Endodermal cell (in vitro differentiated cells): ENCODE measurements around the gene C16orf74. TPM values are rescaled to one million over a fixed set of nuclear protein-coding genes. Genes with fewer than 3 reads are reported as not detected.

Source experiments
- DNase-seq: peaks from one replicate; pipeline ENCODE4 v3.0.0-alpha.2; 2017
- H3K27ac ChIP-seq: 2 replicates; pipeline ENCODE4 v1.5.1; 2013; ENCODE audit warnings: mild to moderate bottlenecking, low read depth, low read length, moderate library complexity
- H3K27me3 ChIP-seq: 2 replicates; pipeline ENCODE4 v1.6.1; 2013; ENCODE audit warnings: mild to moderate bottlenecking, low read length, moderate library complexity; ENCODE audit not compliant: insufficient read depth, control insufficient read depth, poor library complexity, severe bottlenecking
- H3K36me3 ChIP-seq: 2 replicates; pipeline ENCODE4 v1.7.0; 2013; ENCODE audit warnings: mild to moderate bottlenecking, low read length, moderate library complexity; ENCODE audit not compliant: control insufficient read depth, insufficient read depth
- H3K4me1 ChIP-seq: one replicate; pipeline ENCODE4 v1.7.0; 2013; ENCODE audit warnings: low read length; ENCODE audit not compliant: control insufficient read depth, insufficient read depth
- H3K4me3 ChIP-seq: 2 replicates; pipeline ENCODE4 v1.5.1; 2013; ENCODE audit warnings: mild to moderate bottlenecking, low read length, moderate library complexity
- H3K9ac ChIP-seq: 2 replicates; pipeline ENCODE4 v1.6.1; 2013; ENCODE audit warnings: mild to moderate bottlenecking, low read length, moderate library complexity; ENCODE audit not compliant: poor library complexity, severe bottlenecking; ENCODE audit errors: extremely low read depth
- H3K9me3 ChIP-seq: 2 replicates; pipeline ENCODE4 v1.6.1; 2013; ENCODE audit warnings: mild to moderate bottlenecking, low read length, moderate library complexity; ENCODE audit not compliant: control insufficient read depth
- H3K27ac Mint-ChIP-seq: 2 replicates; pipeline ENCODE4 v1.8.0; 2020; ENCODE audit warnings: mixed read lengths
- H3K27me3 Mint-ChIP-seq: 2 replicates; pipeline ENCODE4 v1.8.0; 2021; ENCODE audit warnings: mild to moderate bottlenecking, mixed read lengths; ENCODE audit not compliant: insufficient read depth
- H3K36me3 Mint-ChIP-seq: 2 replicates; pipeline ENCODE4 v1.8.0; 2020; ENCODE audit warnings: low read depth, mixed read lengths
- H3K4me1 Mint-ChIP-seq: 2 replicates; pipeline ENCODE4 v1.8.0; 2020; ENCODE audit warnings: mixed read lengths
- H3K4me3 Mint-ChIP-seq: 2 replicates; pipeline ENCODE4 v1.8.0; 2020; ENCODE audit warnings: mild to moderate bottlenecking, moderate library complexity, mixed read lengths
- H3K9me3 Mint-ChIP-seq: 2 replicates; pipeline ENCODE4 v1.8.0; 2020; ENCODE audit warnings: mild to moderate bottlenecking, mixed read lengths
- WGBS, 2 experiments: methylation state at CpG; one replicate each; pipeline versions ENCODE4 v1.1.5 to v1.1.7; 2013; ENCODE audit warnings: missing lambda C conversion rate in 2 of 2, mixed read lengths in 1 of 2; ENCODE audit not compliant: insufficient coverage in 1 of 2, insufficient read length in 1 of 2; 5-methylcytosine and 5-hydroxymethylcytosine counted together
- total RNA-seq, 2 donors: library from RNA; stranded (reverse); fragmentation: NEBNext Ultra II Directional in 1 of 2; extraction: Animal tissue kit (Norgen Biotek cat#: 25700) in 1 of 2; gene quantifications; 2 replicates in 1 of 2; 3 replicates in 1 of 2; pipeline ENCODE4 v1.2.1, GENCODE V29; 2021
- TF ChIP-seq, protein P1 (sequence below): fragments of 200-600 bp; sonication (generic); conservative IDR thresholded peaks from 2 replicates; pipeline ENCODE4 v1.5.0; 2021; ENCODE audit warnings: antibody characterized with exemption, mild to moderate bottlenecking

C16orf74 gene
- total RNA-seq, 2 donors from 2014 or later, result 3.6 to 7.4 TPM

DNA sequence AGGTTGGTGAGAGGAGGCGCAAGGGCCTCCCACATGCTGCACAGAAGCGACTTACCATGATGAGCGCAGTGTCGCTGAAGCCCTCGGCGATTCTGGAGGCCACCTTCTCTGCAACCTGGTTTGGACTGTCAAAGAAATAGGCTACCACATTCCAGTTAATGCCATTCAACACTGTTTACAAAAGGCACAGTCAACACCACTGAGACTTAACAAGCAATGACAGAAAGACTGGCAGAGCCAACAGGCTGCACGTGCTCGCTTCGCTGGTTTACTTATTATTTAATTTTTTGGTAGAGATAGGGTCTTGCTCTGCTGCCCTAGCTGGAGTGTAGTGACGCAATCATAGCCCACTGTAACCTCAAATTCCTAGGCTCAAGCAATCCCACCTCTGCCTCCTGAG is 30.3 kb upstream of the C16orf74 start:
- Mint-ChIP-seq H3K9me3 (no peaks in the 10 kb centered on the region), H3K36me3 (peaks cover 67% of the 10 kb centered on the region), H3K27ac (peak overlapping the region; percentile 35), H3K4me3 (no peak overlapping the region), H3K27me3 (no peaks in the 10 kb centered on the region), H3K4me1 (no peaks in the 10 kb centered on the region)
- H3K27ac ChIP-seq, result no peak overlapping the region
- H3K27me3 ChIP-seq, result no peaks in the 10 kb centered on the region
- TF ChIP-seq, protein P1, sequence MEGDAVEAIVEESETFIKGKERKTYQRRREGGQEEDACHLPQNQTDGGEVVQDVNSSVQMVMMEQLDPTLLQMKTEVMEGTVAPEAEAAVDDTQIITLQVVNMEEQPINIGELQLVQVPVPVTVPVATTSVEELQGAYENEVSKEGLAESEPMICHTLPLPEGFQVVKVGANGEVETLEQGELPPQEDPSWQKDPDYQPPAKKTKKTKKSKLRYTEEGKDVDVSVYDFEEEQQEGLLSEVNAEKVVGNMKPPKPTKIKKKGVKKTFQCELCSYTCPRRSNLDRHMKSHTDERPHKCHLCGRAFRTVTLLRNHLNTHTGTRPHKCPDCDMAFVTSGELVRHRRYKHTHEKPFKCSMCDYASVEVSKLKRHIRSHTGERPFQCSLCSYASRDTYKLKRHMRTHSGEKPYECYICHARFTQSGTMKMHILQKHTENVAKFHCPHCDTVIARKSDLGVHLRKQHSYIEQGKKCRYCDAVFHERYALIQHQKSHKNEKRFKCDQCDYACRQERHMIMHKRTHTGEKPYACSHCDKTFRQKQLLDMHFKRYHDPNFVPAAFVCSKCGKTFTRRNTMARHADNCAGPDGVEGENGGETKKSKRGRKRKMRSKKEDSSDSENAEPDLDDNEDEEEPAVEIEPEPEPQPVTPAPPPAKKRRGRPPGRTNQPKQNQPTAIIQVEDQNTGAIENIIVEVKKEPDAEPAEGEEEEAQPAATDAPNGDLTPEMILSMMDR, result no peak
- WGBS, 2 experiments, result 87 to 97% methylated on average over 9 to 10 of the region's 10 CpGs
- no peak for DNase-seq
- H3K9ac ChIP-seq, result no peak overlapping the region
- no peaks in the 10 kb centered on the region for H3K4me1 ChIP-seq
- no peak overlapping the region for H3K4me3 ChIP-seq
- H3K9me3 ChIP-seq, result no peaks in the 10 kb centered on the region
- H3K36me3 ChIP-seq, result peaks cover 88% of the 10 kb centered on the region

DNA sequence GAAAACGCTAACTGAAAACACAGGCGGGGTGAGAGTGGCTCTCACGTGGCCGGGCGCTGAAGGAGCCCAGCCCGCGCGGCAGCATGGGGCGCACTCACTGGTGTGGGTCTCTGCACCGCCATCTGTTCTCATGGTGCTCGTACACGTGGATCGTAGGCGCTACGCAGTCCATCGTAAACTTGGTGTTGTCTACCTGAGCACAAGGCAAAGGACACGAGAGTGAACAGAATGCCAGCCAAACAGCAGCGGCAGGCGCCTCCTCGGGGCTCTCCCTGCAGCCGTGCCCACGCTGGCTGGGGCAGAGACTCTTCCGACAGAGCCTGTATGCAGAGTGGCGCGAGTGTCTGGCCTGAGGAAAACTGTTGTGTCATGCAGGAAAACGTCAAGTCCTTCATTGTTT is 29.4 kb upstream of the C16orf74 start:
- Histone ChIP-seq H3K9me3 (no peaks in the 10 kb centered on the region), H3K36me3 (peaks cover 86% of the 10 kb centered on the region), H3K4me1 (no peaks in the 10 kb centered on the region), H3K9ac (no peak overlapping the region), H3K4me3 (no peak overlapping the region), H3K27me3 (no peaks in the 10 kb centered on the region), H3K27ac (no peak overlapping the region)
- WGBS, 2 experiments, result 92 to 93% methylated on average over 26 of the region's 26 CpGs
- no peaks in the 10 kb centered on the region for H3K4me1 Mint-ChIP-seq
- no peak overlapping the region for H3K27ac Mint-ChIP-seq
- TF ChIP-seq, protein P1, result no peak
- no peak for DNase-seq
- no peaks in the 10 kb centered on the region for H3K27me3 Mint-ChIP-seq
- peaks cover 64% of the 10 kb centered on the region for H3K36me3 Mint-ChIP-seq
- no peaks in the 10 kb centered on the region for H3K9me3 Mint-ChIP-seq
- H3K4me3 Mint-ChIP-seq, result no peak overlapping the region

DNA sequence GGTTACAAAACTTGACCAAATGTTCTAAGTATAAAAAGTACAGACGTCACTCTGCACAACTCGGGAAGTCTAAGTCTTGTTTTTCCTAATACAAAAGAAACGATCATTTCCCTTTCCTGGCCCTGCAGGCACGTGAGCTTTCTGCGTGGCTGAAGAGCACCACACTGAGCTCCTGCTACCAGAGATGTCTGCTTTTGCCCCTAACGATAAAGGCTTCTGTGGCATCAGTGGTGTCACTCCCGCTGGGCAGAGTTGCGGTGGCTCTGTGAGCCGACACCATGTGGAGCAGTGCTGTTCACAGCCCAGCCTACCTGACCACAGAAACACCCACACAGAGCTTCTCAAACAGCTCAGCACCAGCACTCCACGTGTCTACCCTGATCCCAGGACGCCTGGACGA is 28.0 kb upstream of the C16orf74 start:
- Mint-ChIP-seq H3K27ac (no peak overlapping the region), H3K9me3 (no peaks in the 10 kb centered on the region), H3K27me3 (no peaks in the 10 kb centered on the region), H3K4me1 (no peaks in the 10 kb centered on the region), H3K4me3 (no peak overlapping the region), H3K36me3 (peaks cover 68% of the 10 kb centered on the region)
- H3K36me3 ChIP-seq, result peaks cover 79% of the 10 kb centered on the region
- no peak for DNase-seq
- H3K4me3 ChIP-seq, result no peak overlapping the region
- H3K27ac ChIP-seq, result no peak overlapping the region
- no peaks in the 10 kb centered on the region for H3K4me1 ChIP-seq
- no peaks in the 10 kb centered on the region for H3K27me3 ChIP-seq
- whole genome bisulfite sequencing, 2 experiments, result 94 to 96% methylated on average over 9 to 12 of the region's 12 CpGs
- TF ChIP-seq, protein P1, result no peak
- H3K9ac ChIP-seq, result no peak overlapping the region
- H3K9me3 ChIP-seq, result no peaks in the 10 kb centered on the region
